ENCODE data around the gene SYT15.
A peak's percentile ranks its signal among the peaks of the same experiment; 100 is the strongest.
"Not testable (repeated sequence)": the region's sequence is repeated elsewhere in the genome, so short reads cannot be mapped to it uniquely, and the experiment has no call there.

Gene SYT15

GRCh38 chr10:46557319-46558121, 21.4 kb upstream of the SYT15 start:
- DNase-seq = peak in 1 of 2 donors; percentile 0

DNA sequence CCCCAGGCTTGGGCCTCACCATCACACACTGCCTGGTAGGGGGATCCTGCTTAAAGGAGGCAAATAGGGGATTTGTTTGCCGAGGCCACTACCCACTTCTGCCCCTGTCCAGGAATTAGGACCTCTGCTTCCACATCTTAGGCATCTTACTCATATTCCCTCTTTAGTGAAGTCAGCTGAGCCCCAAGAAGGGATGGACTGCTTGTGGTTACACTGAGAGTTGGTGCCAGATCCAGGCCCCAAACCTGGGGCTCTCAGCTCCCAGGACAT, 20.9 kb upstream of the SYT15 start:
- peak; percentile 0 to 1 for DNase-seq

GRCh38 chr10:46558392-46559185, 20.3 kb upstream of the SYT15 start:
- DNase-seq = peak in 1 of 2 donors; percentile 0

DNA sequence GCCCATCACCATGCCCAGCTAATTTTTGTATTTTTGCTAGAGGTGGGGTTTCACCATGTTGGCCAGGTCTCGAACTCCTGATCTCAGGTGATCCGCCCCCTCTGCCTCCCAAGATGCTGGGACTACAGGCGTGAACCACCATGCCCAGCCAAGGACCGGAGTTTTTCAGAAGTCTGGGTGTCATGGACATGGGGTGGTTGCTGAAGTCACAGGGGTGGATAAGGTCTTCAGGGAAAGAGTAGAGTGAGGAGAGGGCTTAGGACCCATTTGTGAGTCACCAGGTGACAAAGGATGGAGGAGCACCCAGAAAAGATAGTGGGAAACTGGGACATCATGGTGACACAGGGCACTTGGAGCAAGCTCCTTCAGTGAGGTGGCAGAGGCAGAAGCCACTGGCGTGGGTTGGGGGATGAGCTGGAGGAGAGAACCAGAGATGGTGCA, 19.7 kb upstream of the SYT15 start:
- DNase-seq = peak in 1 of 2 donors; percentile 1

DNA sequence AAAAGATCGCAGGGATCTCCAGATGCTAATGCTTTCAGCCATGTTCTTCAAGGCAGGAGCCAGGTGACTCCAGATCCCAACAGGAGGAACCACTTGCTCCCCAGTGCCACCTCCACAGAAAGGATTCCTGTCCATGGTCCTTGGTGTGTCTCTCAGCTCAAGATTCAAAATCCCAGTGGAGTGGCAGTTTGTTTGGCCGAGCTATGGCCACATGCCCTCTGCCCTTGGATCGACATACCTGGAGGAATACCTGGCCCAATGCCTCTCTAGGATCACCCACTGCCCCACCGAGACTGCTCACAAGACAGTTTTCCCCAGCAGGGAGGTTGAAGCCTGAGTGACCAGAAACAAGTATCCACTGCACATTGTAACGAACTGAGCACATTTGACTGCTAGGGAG, 18.5 kb upstream of the SYT15 start:
- DNase-seq = peak in 1 of 2 donors; percentile 1

DNA sequence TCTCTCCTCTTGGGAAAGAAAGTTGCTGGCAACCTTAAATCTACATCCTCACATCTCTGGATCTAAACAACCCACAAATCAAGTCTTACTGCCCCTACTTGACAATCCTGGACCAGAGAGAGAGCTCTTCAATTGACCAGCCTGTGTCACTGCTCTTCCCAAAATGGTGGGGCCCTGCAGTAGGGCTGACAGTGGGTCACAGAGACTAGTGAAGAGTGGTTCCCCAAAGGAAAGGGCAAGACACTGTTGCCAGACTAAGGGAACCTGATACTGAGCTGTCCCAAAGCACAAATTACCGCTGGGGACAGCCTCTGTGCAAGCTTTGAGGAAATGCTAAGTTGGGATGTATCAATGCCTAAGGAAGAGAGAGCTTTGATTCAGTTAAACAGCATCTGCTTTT, 18.0 kb upstream of the SYT15 start:
- DNase-seq = no peak

DNA sequence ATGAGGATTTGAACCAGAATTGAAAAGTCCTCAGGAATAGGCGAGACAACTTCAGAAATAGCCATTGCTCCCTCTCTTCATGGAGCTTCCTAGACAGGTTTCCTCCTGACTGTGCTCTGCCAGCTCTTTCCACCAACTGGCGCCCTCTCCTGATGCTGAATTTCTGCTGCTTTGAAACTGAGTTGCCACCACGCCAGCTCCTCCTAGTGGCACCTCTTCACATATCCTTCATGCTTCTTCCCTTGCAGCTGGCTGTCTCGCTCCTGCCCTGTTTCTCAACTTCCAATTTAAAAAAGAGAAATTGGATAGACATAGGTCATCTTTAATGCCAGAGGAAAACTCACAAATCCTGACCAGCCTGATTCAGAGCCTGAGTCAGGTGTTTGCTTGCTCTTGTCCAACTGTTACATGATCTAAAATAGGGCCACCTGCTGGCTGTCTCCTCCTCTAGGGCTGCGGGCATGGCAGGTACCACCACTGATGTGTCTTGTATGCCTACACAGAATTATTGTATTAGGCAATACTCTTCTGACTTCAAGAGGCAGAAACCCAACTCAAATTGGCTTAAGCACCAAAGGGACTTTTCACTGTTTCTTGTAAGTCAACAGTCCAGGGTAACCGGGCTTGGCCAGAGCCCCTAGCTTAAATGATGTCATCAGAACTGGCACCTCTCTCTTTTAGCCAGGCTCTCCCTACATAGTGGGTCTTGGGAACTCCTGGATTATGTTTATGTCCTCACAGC, 13.2 kb upstream of the SYT15 start:
- DNase-seq = peak; percentile 27 to 39

DNA sequence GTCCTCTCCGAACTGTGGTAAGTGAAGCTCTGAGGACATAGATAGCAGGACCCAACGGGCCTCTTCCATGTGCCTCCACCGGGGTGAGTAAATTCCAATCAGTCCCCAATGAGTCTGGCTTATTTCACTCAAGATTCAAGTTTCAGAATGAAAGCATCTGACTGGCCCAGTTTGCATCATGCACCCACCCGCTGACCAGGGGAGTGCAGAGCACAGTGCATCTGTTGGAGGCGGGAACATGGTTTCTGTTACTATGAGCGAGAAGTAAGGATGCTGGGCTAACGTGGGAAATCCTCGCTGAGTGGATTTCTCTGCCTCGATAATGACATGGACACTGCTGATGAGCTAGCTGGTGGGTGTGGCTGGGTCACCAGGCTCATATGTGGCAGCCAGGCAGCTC, 11.8 kb upstream of the SYT15 start:
- DNase-seq = not testable (repeated sequence)

DNA sequence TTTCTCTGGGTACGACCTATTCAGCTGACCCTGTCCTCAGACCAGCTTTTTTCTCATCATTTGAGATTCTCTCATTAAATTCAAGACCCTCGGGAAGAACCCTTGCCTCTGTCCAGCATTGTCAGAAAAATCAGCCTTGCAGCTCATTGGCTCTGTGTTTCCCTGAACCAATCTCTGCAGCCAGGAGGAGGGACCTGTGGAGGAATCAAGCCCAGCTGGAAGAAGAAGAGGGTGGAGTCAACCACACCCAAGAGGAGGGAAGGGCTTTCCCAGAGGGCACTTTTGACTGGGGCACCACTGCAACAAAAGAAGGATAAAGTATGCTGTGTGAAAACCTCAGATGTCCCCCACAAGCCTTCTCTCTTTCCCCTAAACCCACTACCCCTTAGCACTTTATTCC, 8.3 kb upstream of the SYT15 start:
- not testable (repeated sequence) for DNase-seq

- DNase-seq = not testable (repeated sequence)
These were observed 6.2 kb upstream of the SYT15 start for GRCh38 chr10:46572765-46573164.

DNA sequence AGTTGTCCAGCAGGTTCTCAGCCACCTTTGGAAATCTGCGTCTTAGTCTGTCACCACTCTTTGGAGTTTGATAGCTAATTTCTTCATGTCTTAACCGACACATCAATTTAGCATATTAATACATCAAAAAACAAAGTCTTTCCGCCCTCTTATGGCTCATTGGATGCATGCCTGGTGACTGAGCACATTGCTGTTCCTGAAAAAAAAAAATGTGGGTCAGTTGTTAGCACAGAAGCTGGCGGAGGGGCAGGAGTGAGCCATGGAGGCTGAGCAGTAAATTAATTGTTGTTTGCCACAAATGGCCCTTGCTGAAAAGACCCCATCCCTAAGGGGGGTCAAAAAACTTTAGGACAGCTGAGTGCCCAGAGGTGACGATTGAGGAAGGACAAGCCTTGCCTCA, 5.6 kb upstream of the SYT15 start:
- not testable (repeated sequence) for DNase-seq

DNA sequence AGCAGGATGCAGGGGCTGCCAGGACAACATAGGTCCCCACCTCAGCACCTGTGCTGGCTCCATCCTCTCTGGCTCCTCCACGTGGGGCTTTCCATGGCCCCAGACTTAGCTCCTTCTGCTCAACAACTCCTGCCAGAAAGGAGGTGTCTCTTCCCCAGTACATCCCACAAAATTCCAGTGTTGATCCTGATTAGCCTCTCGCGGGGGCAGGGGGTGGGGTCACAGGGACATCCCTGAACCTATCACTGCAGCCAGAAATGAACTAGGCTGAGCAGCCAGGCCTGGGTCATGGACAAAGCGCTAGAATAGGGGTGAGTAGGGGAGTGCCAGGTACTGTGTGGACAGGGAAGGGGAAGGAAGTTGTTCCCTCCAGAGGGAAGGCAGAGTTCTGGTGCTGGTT, 5.0 kb upstream of the SYT15 start:
- not testable (repeated sequence) for DNase-seq

GRCh38 chr10:46577624-46578473, 1.1 kb upstream of the SYT15 start:
- DNase-seq = not testable (repeated sequence)

DNA sequence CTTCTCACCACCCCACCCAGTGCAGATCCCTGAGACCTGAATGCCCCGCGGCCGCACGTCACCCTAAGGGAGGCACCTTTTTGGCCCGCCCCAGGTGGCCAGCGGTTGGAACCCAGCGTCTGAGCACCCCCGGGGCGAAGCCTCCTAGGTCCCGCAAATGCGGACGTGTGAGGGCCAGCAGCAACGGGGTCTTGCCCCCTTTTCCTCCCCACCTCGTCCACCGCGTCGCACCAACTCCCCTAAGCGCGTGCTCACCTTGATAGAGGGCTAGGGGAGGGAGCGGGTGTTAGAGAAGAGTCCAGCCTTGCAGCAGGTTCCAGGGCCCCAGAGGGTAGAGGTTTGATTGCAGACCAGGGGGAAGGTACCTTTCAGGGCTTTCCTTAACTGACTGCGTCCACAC, 450 bp downstream of the SYT15 start:
- DNase-seq = not testable (repeated sequence)

DNA sequence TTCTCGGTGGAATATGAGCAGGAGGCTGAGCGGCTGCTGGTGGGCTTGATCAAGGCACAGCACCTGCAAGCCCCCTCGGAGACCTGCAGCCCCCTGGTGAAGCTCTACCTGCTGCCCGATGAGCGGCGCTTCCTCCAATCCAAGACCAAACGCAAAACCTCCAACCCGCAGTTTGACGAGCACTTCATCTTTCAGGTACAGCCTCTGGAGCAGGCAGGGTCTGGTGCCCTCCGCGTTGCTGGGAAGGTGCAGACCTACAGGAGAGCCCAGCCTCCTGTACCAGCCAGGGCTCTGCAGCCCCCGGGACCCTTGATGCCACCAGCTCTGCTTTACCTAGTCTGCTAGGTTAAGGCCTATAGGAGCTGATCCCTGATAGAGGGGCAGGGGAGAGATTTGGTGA, 3.1 kb downstream of the SYT15 start:
- DNase-seq = not testable (repeated sequence)

DNA sequence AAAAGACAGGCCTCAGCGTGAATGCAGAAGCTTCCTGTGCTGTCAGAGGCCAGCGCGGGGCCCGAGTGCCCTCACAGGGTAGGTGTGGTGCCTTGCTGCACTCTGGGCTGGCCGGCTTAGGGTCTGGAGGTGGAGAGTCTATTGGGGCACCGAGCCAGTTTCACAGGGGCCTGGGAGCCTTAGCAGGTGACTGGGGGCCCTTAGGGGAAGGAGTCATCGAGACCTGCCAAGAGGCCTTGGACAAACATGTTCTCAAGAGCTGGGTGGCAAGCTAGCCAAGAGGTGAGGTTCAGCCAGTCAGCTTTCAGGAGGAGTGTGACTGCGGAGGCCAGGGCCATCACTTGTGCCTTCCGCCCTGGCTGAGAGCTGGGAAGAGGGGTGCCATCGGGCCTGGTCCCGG, 3.6 kb downstream of the SYT15 start:
- DNase-seq = not testable (repeated sequence)

DNA sequence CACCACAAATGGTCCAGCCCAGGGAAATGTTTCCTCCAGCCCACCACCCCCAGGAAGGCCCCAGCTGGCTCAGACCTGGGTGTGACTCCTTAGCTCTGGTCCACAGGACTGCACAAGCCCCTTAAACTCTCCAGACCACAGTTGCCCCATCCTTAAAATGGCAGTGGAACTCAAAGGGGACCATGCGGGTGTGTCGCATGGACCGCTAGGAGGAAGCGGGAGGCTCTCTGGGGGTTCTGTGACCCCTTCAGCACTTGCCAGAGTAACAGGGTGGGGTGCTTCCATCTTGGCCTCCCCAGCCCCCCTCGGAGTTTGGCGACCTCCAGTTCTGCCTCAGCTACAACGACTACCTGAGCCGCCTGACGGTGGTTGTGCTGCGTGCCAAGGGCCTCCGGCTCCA, 5.3 kb downstream of the SYT15 start:
- DNase-seq = not testable (repeated sequence)

GRCh38 chr10:46585246-46585645, 6.3 kb downstream of the SYT15 start:
- not testable (repeated sequence) for DNase-seq

GRCh38 chr10:46587546-46587945, 8.6 kb downstream of the SYT15 start:
- not testable (repeated sequence) for DNase-seq

DNA sequence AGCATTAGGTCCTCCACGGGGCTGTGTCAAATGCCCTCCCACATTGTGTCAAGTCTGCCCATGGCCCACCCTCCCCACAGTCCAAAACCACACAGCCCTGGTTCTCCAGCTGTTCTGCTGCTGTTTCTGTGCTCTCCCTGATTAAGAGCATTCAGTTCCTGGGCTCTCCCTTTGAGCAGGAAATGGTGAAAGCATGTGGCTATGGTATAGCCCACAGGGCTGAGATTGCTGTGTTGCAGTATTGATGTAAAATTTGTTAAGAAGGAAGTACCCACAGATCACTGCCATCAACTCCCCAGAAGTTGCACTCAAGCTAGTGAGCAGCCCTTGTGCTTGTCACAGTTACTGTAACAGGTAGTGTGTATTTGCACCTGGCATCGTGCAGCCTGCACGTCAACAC, 9.3 kb downstream of the SYT15 start:
- not testable (repeated sequence) for DNase-seq

DNA sequence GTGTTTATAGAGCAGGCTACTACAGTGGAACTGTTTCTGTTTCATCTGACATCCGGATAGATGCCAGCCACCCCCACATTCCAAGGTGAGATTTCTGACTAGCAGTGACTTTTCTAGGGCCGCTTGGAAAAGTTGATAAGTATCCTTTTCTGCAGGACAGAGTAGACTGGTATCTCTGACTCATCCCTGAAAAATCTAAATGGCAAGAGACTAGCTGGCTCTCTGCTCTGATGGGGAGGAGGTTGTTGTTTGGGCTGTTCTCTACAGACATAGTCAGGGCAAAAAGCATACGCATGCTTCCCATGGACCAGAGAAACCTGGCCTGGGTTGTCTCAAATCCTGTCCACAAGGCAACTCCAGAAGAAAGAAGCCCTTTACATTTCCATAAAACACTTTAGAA, 10.7 kb downstream of the SYT15 start:
- DNase-seq = not testable (repeated sequence)

DNA sequence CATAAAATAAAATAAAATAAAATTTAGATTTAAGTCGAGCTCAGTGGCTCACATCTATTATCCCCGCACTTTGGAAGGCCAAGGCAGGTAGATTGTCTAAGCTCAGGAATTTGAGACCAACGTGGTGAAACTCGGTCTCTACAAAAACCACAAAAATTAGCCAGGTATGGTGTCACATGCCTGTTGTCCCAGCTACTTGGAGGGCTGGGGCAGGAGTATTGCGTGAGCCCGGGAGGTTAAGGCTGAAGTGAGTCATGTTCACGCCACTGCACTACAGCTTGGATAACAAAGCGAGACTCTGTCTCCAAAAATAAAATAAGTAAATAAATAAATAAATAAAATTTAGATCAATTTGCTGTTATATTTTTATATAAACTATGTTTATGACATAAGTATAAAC, 12.1 kb downstream of the SYT15 start:
- DNase-seq = not testable (repeated sequence)
